Sigmoid colon (tissue), 7 donors: ENCODE results near the gene FUBP1. TPM values are rescaled to one million over a fixed set of nuclear protein-coding genes. Genes with fewer than 3 reads are reported as not detected.
A peak's percentile ranks its signal among the peaks of the same experiment; 100 is the strongest.
"Not testable (repeated sequence)": the region's sequence is repeated elsewhere in the genome, so short reads cannot be mapped to it uniquely, and the experiment has no call there.

Source experiments
- DNase-seq: peaks from one replicate; pipeline ENCODE4 v3.0.0-alpha.2; 2019
- H3K27ac ChIP-seq, 4 donors: fragments of 200-600 bp; sonication (generic); one replicate each; pipeline ENCODE4 v1.5.1; 2016 to 2019; ENCODE audit warnings: mild to moderate bottlenecking in 1 of 4
- H3K27me3 ChIP-seq, 3 donors: fragments of 200-600 bp; sonication (generic); one replicate each; pipeline ENCODE4 v1.5.1; 2019; ENCODE audit warnings: mild to moderate bottlenecking in 1 of 3
- H3K36me3 ChIP-seq, 4 donors: fragments of 200-600 bp; sonication (generic); one replicate each; pipeline ENCODE4 v1.5.1; 2016 to 2019
- H3K4me1 ChIP-seq, 4 donors: fragments of 200-600 bp; sonication (generic); one replicate each; pipeline ENCODE4 v1.5.1; 2017 to 2019
- H3K4me3 ChIP-seq, 4 donors: fragments of 200-600 bp; sonication (generic); one replicate each; pipeline ENCODE4 v1.5.1; 2017 to 2019; ENCODE audit warnings: mild to moderate bottlenecking in 2 of 4, moderate library complexity in 1 of 4
- H3K9me3 ChIP-seq, 4 donors: fragments of 200-600 bp in 3 of 4; sonication (generic) in 3 of 4; one replicate each; pipeline versions ENCODE4 v1.5.1 to v1.6.1; 2013 to 2019
- EP300 ChIP-seq, 4 donors: sonication (generic); formaldehyde crosslinking; IDR thresholded peaks; one replicate each; pipeline ENCODE4 v1.6.1; 2017; ENCODE audit warnings: antibody characterized with exemption in 4 of 4
- POLR2A ChIP-seq, 2 donors: fragments of 450-650 bp; IDR thresholded peaks; one replicate each; pipeline ENCODE4 v1.6.1; 2016; ENCODE audit warnings: antibody characterized with exemption in 2 of 2, mild to moderate bottlenecking in 2 of 2, moderate library complexity in 2 of 2
- POLR2AphosphoS5 ChIP-seq, 4 donors: sonication (generic); formaldehyde crosslinking; IDR thresholded peaks; one replicate each; pipeline ENCODE4 v1.6.1; 2017; ENCODE audit warnings: antibody characterized with exemption in 4 of 4
- WGBS, 2 donors: extraction: QIAGEN DNeasy Blood & Tissue Kit; methylation state at CpG; one replicate each; pipeline ENCODE4 v1.1.7; 2013; 5-methylcytosine and 5-hydroxymethylcytosine counted together
- intact Hi-C: fragments of 100-400 bp; cut with DNase I; formaldehyde crosslinking; loops from one replicate; pipeline ENCODE4 v1.15.1; 2023
- polyA plus RNA-seq, 3 donors: library from polyadenylated mRNA; stranded (reverse); fragments of 200-250 nt; gene quantifications; one replicate each; pipeline ENCODE4 v1.2.3, GENCODE V29; 2013
- total RNA-seq, 4 donors: library from RNA; depleted of rRNA; stranded (reverse); fragments of >200 nt; gene quantifications; one replicate each; pipeline ENCODE4 v1.1.0, GENCODE V29; 2016
- TF ChIP-seq, protein P1 (sequence below), 4 experiments: fragments of 450-650 bp in 3 of 4; fragments of 200-600 bp in 1 of 4; IDR thresholded peaks; one replicate each; pipeline ENCODE4 v1.5.1; 2016 to 2019; ENCODE audit warnings: antibody characterized with exemption in 4 of 4, mild to moderate bottlenecking in 3 of 4, moderate library complexity in 2 of 4
- donor health status: healthy with polysubstance abuse.
- donor health status: Bipolar disorder and iron deficiency.
- donor health status: healthy.

FUBP1 gene
- total and polyA plus RNA-seq, 7 donors, result 20.8 to 79.2 (median 60.6) TPM

DNA sequence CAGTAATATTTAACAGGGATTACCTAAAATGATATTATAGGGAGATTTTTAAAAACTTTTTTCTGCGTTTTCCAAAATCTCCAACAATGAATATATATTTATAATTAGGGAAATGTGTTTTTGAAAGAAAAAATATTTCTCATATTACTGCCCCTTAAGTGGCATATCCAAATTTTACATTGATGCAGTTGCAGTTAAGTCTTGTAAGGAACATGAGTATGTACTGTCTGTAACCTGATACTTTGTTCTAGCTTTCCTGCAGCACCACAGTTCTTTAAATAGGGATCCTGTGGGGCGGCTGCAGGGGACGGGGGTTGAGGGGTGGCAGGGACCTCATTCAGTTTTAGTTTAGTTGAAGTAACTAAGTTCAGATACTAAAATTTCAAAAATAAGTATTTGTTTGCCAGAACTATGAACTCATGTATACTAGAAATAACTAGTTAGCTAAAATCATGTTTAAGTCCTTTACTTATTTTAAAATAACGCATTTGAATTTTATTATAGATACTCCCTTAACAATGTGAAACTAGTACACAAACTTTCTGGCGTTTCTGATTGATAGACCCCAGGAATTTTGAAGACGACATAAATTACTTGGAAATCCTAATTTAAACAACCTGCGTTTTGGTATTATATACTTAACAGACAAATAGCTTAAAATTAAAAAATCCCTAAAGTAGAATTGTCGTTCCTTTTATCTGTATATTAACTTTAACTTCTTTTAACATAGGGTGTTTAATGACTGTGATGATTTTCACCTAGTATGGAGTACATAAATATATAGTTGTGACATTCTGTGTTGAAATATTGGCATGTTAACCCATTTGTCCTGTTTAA lies 25.2 kb upstream of the FUBP1 start:
- Histone ChIP-seq H3K9me3 (no peaks in the 10 kb centered on the region), H3K27me3 (no peaks in the 10 kb centered on the region), H3K4me3 (peak overlapping the region; percentile 42 to 59 (median 57)), H3K36me3 (no peaks in the 10 kb centered on the region), H3K27ac (peak overlapping the region; percentile 86 to 89 (median 88)), H3K4me1 (peaks cover 0 to 43% (median 23%) of the 10 kb centered on the region in 4 donors)
- intact Hi-C loops, result loop anchor here (1.0 kb wide), 1 partner anchor 25 kb away; the partner anchor contains the start of gene FUBP1
- TF ChIP-seq POLR2AphosphoS5 (IDR thresholded peaks at IDR 0.05) (peak in 1 of 4 donors; percentile 77), POLR2A (IDR thresholded peaks at IDR 0.05) (peak in 1 of 2 donors; percentile 11), EP300 (IDR thresholded peaks at IDR 0.05) (no peak)
- TF ChIP-seq, protein P1, sequence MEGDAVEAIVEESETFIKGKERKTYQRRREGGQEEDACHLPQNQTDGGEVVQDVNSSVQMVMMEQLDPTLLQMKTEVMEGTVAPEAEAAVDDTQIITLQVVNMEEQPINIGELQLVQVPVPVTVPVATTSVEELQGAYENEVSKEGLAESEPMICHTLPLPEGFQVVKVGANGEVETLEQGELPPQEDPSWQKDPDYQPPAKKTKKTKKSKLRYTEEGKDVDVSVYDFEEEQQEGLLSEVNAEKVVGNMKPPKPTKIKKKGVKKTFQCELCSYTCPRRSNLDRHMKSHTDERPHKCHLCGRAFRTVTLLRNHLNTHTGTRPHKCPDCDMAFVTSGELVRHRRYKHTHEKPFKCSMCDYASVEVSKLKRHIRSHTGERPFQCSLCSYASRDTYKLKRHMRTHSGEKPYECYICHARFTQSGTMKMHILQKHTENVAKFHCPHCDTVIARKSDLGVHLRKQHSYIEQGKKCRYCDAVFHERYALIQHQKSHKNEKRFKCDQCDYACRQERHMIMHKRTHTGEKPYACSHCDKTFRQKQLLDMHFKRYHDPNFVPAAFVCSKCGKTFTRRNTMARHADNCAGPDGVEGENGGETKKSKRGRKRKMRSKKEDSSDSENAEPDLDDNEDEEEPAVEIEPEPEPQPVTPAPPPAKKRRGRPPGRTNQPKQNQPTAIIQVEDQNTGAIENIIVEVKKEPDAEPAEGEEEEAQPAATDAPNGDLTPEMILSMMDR (IDR thresholded peaks at IDR 0.05), result no peak
- WGBS, 2 donors, result 6 to 7% methylated on average over 8 of the region's 8 CpGs
- DNase-seq, result peak; percentile 75

DNA sequence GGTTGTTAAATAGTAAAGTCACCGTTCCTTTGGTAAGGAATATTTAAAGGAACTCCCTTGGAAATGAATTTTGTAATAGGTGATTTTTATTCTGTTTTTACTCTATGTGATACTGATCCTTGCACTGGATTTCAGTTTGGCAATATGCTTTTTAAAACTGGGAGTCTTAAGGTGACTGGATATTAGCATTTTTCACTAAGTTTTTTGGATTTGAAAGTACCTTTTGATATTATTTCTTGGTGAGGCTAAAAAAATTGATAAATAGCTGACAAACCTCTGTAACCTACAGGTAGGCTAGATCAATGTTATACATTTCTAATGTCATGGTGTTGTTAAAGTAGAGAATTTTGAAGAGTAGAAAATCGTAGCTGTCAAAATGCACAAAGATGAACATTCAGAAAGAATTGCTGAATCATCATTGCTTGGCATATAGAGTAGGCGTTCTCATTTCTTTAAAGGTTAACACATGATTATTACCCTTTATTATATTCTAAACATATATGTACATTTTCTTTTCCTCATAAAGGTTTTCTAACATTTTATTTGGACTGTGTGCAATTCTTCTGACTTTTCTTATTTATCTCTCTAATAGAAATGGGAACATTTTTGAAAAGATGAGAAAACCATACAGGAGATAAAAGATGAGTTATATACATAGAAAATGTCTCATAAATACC lies 24.3 kb upstream of the FUBP1 start:
- Histone ChIP-seq H3K27me3 (no peaks in the 10 kb centered on the region), H3K36me3 (no peaks in the 10 kb centered on the region), H3K9me3 (no peaks in the 10 kb centered on the region), H3K4me3 (peak overlapping the region in 1 of 4 donors; percentile 59), H3K4me1 (peaks cover 0 to 34% (median 17%) of the 10 kb centered on the region in 4 donors), H3K27ac (peak overlapping the region; percentile 86 to 89 (median 88))
- no peak for TF ChIP-seq POLR2AphosphoS5 (IDR thresholded peaks at IDR 0.05)
- WGBS, 2 donors, result 19 to 29% methylated on average over 3 of the region's 3 CpGs
- no peak for DNase-seq
- intact Hi-C loops, result no loop called here

DNA sequence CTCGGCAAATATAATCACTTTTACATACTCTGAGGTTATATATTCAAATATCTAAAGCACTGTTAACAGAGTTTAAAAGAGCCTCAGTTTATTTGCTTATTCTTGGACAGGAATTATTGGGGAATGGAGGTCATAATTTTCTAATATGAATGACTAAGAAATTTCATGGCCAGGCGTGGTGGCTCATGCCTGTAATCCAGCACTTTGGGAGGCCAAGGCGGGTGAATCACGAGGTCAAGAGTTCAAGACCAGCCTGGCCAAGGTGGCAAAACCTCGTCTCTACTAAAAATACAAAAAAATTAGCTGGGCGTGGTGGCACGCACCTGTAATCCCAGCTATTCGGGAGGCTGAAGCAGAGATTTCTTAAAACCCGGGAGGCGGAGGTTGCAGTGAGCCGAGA lies 21.7 kb upstream of the FUBP1 start:
- H3K4me3 ChIP-seq, DNase-seq, H3K27ac ChIP-seq, H3K9me3 ChIP-seq, intact Hi-C loops, H3K27me3 ChIP-seq, H3K36me3 ChIP-seq: not testable (repeated sequence)
- WGBS, 2 donors, result 80 to 92% methylated on average over 11 of the region's 11 CpGs
- peaks cover 0 to 14% (median 4%) of the 10 kb centered on the region in 4 donors for H3K4me1 ChIP-seq

DNA sequence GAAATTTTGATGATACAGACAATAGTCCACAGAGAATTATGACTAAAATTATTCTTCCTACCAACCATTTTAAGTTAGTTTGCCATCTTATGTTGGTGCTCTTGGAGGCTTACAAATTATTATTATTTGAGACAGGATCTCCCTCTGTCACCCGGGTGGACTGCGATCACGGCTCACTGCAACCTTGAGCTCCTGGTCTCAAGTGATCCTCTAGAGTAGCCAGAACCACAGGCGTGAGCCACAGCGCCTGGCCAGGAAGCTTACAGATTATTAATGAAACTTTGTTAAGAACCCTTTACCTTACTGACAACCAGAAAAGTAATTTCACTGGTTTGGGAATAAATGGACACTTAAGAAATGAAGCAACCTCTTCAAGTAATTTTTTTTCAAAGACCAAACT lies 17.9 kb upstream of the FUBP1 start:
- no peak overlapping the region for H3K27ac ChIP-seq
- WGBS, 2 donors, result 97 to 98% methylated on average over 5 of the region's 5 CpGs
- no peaks in the 10 kb centered on the region for H3K27me3 ChIP-seq
- no peaks in the 10 kb centered on the region for H3K4me1 ChIP-seq
- no peak for TF ChIP-seq POLR2AphosphoS5 (IDR thresholded peaks at IDR 0.05)
- no peak for TF ChIP-seq POLR2A (IDR thresholded peaks at IDR 0.05)
- TF ChIP-seq, protein P1 (IDR thresholded peaks at IDR 0.05), result no peak
- no peak for TF ChIP-seq EP300 (IDR thresholded peaks at IDR 0.05)
- no peak for DNase-seq
- H3K4me3 ChIP-seq, result no peak overlapping the region
- intact Hi-C loops, result no loop called here
- H3K9me3 ChIP-seq, result no peaks in the 10 kb centered on the region
- H3K36me3 ChIP-seq, result peaks cover 0 to 7% (median 0%) of the 10 kb centered on the region in 4 donors

DNA sequence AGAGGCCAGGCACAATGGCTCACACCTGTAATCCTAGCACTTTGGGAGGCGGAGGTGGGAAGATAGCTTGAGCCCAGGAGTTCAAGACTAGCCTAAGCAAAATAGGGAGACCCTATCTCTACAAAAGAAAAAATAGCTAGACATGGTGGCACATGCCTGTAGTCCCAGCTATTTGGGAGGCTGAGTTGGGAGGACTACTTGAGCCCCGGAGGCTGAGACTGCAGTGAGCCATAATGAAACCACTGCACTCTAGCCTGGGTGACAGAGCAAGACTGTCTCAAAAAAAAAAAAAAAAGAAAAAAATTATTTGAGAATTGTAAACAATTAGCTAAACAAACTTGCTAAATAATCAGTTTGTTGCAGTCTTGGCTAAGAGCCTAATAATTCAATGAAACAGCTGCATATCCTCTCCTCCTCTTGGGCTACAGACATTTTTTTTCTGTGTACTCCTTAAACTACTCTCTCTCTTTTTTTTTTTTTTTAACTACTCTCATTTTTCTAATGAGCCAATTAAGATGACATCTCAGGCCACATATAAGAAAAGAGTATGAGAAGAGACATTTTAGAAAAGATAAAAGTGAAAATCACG lies 15.3 kb upstream of the FUBP1 start:
- no peak overlapping the region for H3K27ac ChIP-seq
- intact Hi-C loops, result no loop called here
- DNase-seq, result no peak
- no peak for TF ChIP-seq POLR2AphosphoS5 (IDR thresholded peaks at IDR 0.05)
- TF ChIP-seq POLR2A (IDR thresholded peaks at IDR 0.05), result no peak
- TF ChIP-seq, protein P1 (IDR thresholded peaks at IDR 0.05), result no peak
- TF ChIP-seq EP300 (IDR thresholded peaks at IDR 0.05), result no peak
- H3K36me3 ChIP-seq, result peaks cover 0 to 7% (median 0%) of the 10 kb centered on the region in 4 donors
- peaks cover 0 to 7% (median 0%) of the 10 kb centered on the region in 4 donors for H3K4me1 ChIP-seq
- no peaks in the 10 kb centered on the region for H3K27me3 ChIP-seq
- 83 to 88% methylated on average over 3 of the region's 3 CpGs for WGBS, 2 donors
- no peak overlapping the region for H3K4me3 ChIP-seq
- H3K9me3 ChIP-seq, result no peaks in the 10 kb centered on the region
